H1 (cell line): ENCODE results near the gene DOK6. TPM values are rescaled to one million over a fixed set of nuclear protein-coding genes. Genes with fewer than 3 reads are reported as not detected.

Experiments
- CTCF ChIA-PET: fragments of 300-600 bp; sonication (Branson Sonifier 250); formaldehyde crosslinking; loops from one replicate; lab custom pipeline; 2021; ENCODE audit not compliant: partially characterized antibody; lab: Charles Lee
- POLR2A ChIA-PET: fragments of 300-600 bp; sonication (Branson Sonifier 250); formaldehyde crosslinking; loops from one replicate; lab custom pipeline; 2021; ENCODE audit warnings: inconsistent platforms; ENCODE audit not compliant: partially characterized antibody; lab: Charles Lee
- DNase-seq, 2 experiments: peaks; one replicate each; pipeline versions ENCODE4 v3.0.0 to v3.0.0-alpha.2; 2010 to 2022; ENCODE audit warnings: low spot score in 2 of 2, low read depth in 1 of 2, mixed read lengths in 1 of 2
- FAIRE-seq: peaks from 2 replicates; lab custom pipeline; 2011; peaks lifted over from hg19 to GRCh38; lab: Jason Lieb, UNC
- H2AFZ ChIP-seq: 2 replicates; pipeline ENCODE4 v1.8.1; 2012; ENCODE audit warnings: low read length, inconsistent platforms
- H2AK5ac ChIP-seq: 2 replicates; pipeline ENCODE4 v1.6.1; 2013; ENCODE audit warnings: low read depth, low read length
- H2BK120ac ChIP-seq: replicated peaks from 2 replicates; pipeline ENCODE3; 2013; ENCODE audit warnings: low read depth, low read length, inconsistent platforms
- H2BK12ac ChIP-seq: 2 replicates; pipeline ENCODE4 v1.6.1; 2013; ENCODE audit warnings: low read depth, low read length
- H2BK15ac ChIP-seq: 2 replicates; pipeline ENCODE4 v1.6.1; 2013; ENCODE audit warnings: low read length
- H2BK20ac ChIP-seq: 2 replicates; pipeline ENCODE4 v1.6.1; 2013; ENCODE audit warnings: low read length
- H2BK5ac ChIP-seq: 2 replicates; pipeline ENCODE4 v1.6.1; 2013; ENCODE audit warnings: low read depth, low read length
- H3K14ac ChIP-seq: 2 replicates; pipeline ENCODE4 v1.6.1; 2013; ENCODE audit warnings: inconsistent platforms; ENCODE audit not compliant: insufficient read length
- H3K18ac ChIP-seq: 2 replicates; pipeline ENCODE4 v1.6.1; 2013; ENCODE audit warnings: low read length; ENCODE audit errors: extremely low read depth
- H3K23ac ChIP-seq: 2 replicates; pipeline ENCODE4 v1.6.1; 2013; ENCODE audit warnings: inconsistent platforms; ENCODE audit not compliant: insufficient read length
- H3K23me2 ChIP-seq: 2 replicates; pipeline ENCODE4 v1.6.1; 2013; ENCODE audit warnings: low read depth, low read length
- H3K27ac ChIP-seq: 2 replicates; pipeline ENCODE4 v1.6.1; 2011; ENCODE audit warnings: low read depth, low read length, inconsistent platforms
- H3K27me3 ChIP-seq, 4 experiments: replicated peaks in 1 of 4; 1 replicate in 1 of 4; 2 replicates in 3 of 4; pipeline versions ENCODE4 v1.6.1 to v1.8.1; 2011 to 2013; ENCODE audit warnings: low read length in 3 of 4, mild to moderate bottlenecking in 3 of 4, inconsistent platforms in 2 of 4, mixed read lengths in 2 of 4, moderate library complexity in 1 of 4; ENCODE audit not compliant: control insufficient read depth in 3 of 4, insufficient read depth in 3 of 4; ENCODE audit errors: extremely low read depth in 1 of 4
- H3K36me3 ChIP-seq, 4 experiments: 2 replicates each; pipeline versions ENCODE4 v1.6.1 to v1.8.1; 2011 to 2013; ENCODE audit warnings: mild to moderate bottlenecking in 4 of 4, low read length in 3 of 4, moderate library complexity in 2 of 4, control low read depth in 1 of 4, inconsistent platforms in 1 of 4; ENCODE audit not compliant: insufficient read depth in 4 of 4, control insufficient read depth in 2 of 4
- H3K4ac ChIP-seq: replicated peaks from 2 replicates; pipeline ENCODE3; 2013; ENCODE audit warnings: low read length, low read depth, mixed read lengths, inconsistent platforms; ENCODE audit not compliant: insufficient read length
- H3K4me1 ChIP-seq, 4 experiments: replicated peaks in 1 of 4; 1 replicate in 1 of 4; 2 replicates in 3 of 4; pipeline versions ENCODE4 v1.6.1 to v1.8.1; 2011 to 2013; ENCODE audit warnings: low read length in 3 of 4, inconsistent platforms in 2 of 4, mixed read lengths in 1 of 4; ENCODE audit not compliant: insufficient read depth in 4 of 4, control insufficient read depth in 3 of 4
- H3K4me2 ChIP-seq, 2 experiments: 2 replicates each; pipeline versions ENCODE4 v1.6.1 to v1.8.1; 2011 to 2013; ENCODE audit warnings: low read depth in 2 of 2, low read length in 2 of 2, control low read depth in 1 of 2, inconsistent platforms in 1 of 2, mild to moderate bottlenecking in 1 of 2; ENCODE audit not compliant: insufficient read depth in 1 of 2
- H3K4me3 ChIP-seq, 4 experiments: fragments of 200-600, 300-600 bp in 1 of 4; sonication (generic), shearing (Covaris generic), sonication (Bioruptor Twin) in 1 of 4; 2 replicates each; pipeline versions ENCODE4 v1.5.1 to v1.8.1; 2011 to 2016; ENCODE audit warnings: low read length in 4 of 4, low read depth in 3 of 4, control low read depth in 2 of 4, inconsistent platforms in 2 of 4, mild to moderate bottlenecking in 2 of 4, mixed read lengths in 1 of 4, moderate library complexity in 1 of 4; ENCODE audit not compliant: insufficient read depth in 2 of 4; ENCODE audit errors: extremely low read depth in 1 of 4
- H3K56ac ChIP-seq: replicated peaks from 2 replicates; pipeline ENCODE3; 2013; ENCODE audit warnings: low read depth, mild to moderate bottlenecking, mixed read lengths, low read length, inconsistent platforms; ENCODE audit not compliant: insufficient read length
- H3K79me1 ChIP-seq: 2 replicates; pipeline ENCODE4 v1.6.1; 2013; ENCODE audit warnings: low read depth, low read length, control low read depth
- H3K79me2 ChIP-seq, 2 experiments: 2 replicates each; pipeline versions ENCODE4 v1.6.1 to v1.8.1; 2012 to 2013; ENCODE audit warnings: low read length in 2 of 2, mild to moderate bottlenecking in 2 of 2, inconsistent platforms in 1 of 2; ENCODE audit not compliant: insufficient read depth in 2 of 2, control insufficient read depth in 1 of 2
- H3K9ac ChIP-seq, 4 experiments: replicated peaks in 1 of 4; 1 replicate in 1 of 4; 2 replicates in 3 of 4; pipeline versions ENCODE4 v1.6.1 to v1.8.1; 2011 to 2013; ENCODE audit warnings: low read depth in 3 of 4, low read length in 3 of 4, control low read depth in 2 of 4, mild to moderate bottlenecking in 2 of 4, moderate library complexity in 2 of 4, inconsistent platforms in 1 of 4; ENCODE audit errors: extremely low read depth in 1 of 4
- H3K9me3 ChIP-seq, 2 experiments: 2 replicates each; pipeline versions ENCODE4 v1.6.1 to v1.8.1; 2012 to 2013; ENCODE audit warnings: mild to moderate bottlenecking in 2 of 2, moderate library complexity in 2 of 2, control low read depth in 1 of 2, inconsistent platforms in 1 of 2, low read depth in 1 of 2, low read length in 1 of 2, mixed read lengths in 1 of 2; ENCODE audit not compliant: insufficient read depth in 2 of 2
- H4K20me1 ChIP-seq, 2 experiments: replicated peaks in 1 of 2; 2 replicates each; pipeline versions ENCODE3 to v1.8.1; 2011 to 2013; ENCODE audit warnings: inconsistent platforms in 2 of 2, low read length in 2 of 2, mild to moderate bottlenecking in 1 of 2; ENCODE audit not compliant: insufficient read depth in 2 of 2, control insufficient read depth in 1 of 2
- H4K5ac ChIP-seq: 2 replicates; pipeline ENCODE4 v1.6.1; 2013; ENCODE audit warnings: low read length, low read depth, mixed read lengths, inconsistent platforms; ENCODE audit not compliant: insufficient read length
- H4K8ac ChIP-seq: 2 replicates; pipeline ENCODE4 v1.8.0; 2013; ENCODE audit warnings: mild to moderate bottlenecking, moderate library complexity, low read length, inconsistent platforms; ENCODE audit not compliant: insufficient read depth; ENCODE audit errors: extremely low read depth
- H4K91ac ChIP-seq: replicated peaks from 2 replicates; pipeline ENCODE3; 2013; ENCODE audit warnings: low read length, mixed read lengths, inconsistent platforms; ENCODE audit not compliant: insufficient read length
- BACH1 ChIP-seq: IDR thresholded peaks from 2 replicates; pipeline ENCODE4 v1.6.1; 2012; ENCODE audit warnings: low read length, improper control_type of control experiment
- CEBPB ChIP-seq: IDR thresholded peaks from 2 replicates; pipeline ENCODE4 v1.6.1; 2012; ENCODE audit warnings: low read depth, low read length
- CTBP2 ChIP-seq: IDR thresholded peaks from 2 replicates; pipeline ENCODE4 v1.7.0; 2011; ENCODE audit warnings: borderline replicate concordance, mild to moderate bottlenecking, moderate library complexity, mixed read lengths, low read length; ENCODE audit not compliant: insufficient read depth, insufficient read length
- GABPA ChIP-seq: IDR thresholded peaks from 2 replicates; pipeline ENCODE4 v1.6.1; 2011; ENCODE audit warnings: mild to moderate bottlenecking, low read length, moderate library complexity, borderline replicate concordance; ENCODE audit not compliant: insufficient read depth
- HDAC6 ChIP-seq: IDR thresholded peaks from one replicate; pipeline ENCODE4 v1.7.1; 2012; ENCODE audit warnings: low read depth, mild to moderate bottlenecking, inconsistent platforms, low read length, moderate library complexity
- KDM5A ChIP-seq: fragments of 200-600 bp; IDR thresholded peaks from 2 replicates; pipeline ENCODE4 v1.7.1; 2012; ENCODE audit warnings: mild to moderate bottlenecking, low read length, inconsistent platforms, mixed read lengths
- POU5F1 ChIP-seq: IDR thresholded peaks from 2 replicates; pipeline ENCODE4 v1.6.1; 2011; ENCODE audit warnings: low read depth, mild to moderate bottlenecking, low read length, moderate library complexity
- RBBP5 ChIP-seq: IDR thresholded peaks from 2 replicates; pipeline ENCODE4 v1.7.1; 2012; ENCODE audit warnings: low read depth, mild to moderate bottlenecking, inconsistent platforms, low read length, moderate library complexity, borderline replicate concordance
- RNF2 ChIP-seq: fragments of 200-900, 300-1000 bp; sonication (generic); IDR thresholded peaks from 2 replicates; pipeline ENCODE4 v1.7.1; 2016; ENCODE audit warnings: borderline replicate concordance, low read depth, mild to moderate bottlenecking, antibody characterized with exemption, low read length; ENCODE audit not compliant: poor library complexity, severe bottlenecking; ENCODE audit errors: missing control alignments
- SAP30 ChIP-seq: fragments of 300-600 bp; sonication (generic); IDR thresholded peaks from 2 replicates; pipeline ENCODE4 v1.7.1; 2012; ENCODE audit warnings: low read length, moderate library complexity, mild to moderate bottlenecking, inconsistent platforms; ENCODE audit not compliant: insufficient read depth, insufficient replicate concordance
- SUZ12 ChIP-seq: fragments of 200-600 bp; sonication (generic); IDR thresholded peaks from 2 replicates; pipeline ENCODE4 v1.6.1; 2012; ENCODE audit warnings: mild to moderate bottlenecking, inconsistent platforms, low read length, moderate library complexity, mixed read lengths
- YY1 ChIP-seq: IDR thresholded peaks from 2 replicates; pipeline ENCODE4 v1.6.1; 2011; ENCODE audit warnings: low read depth, mild to moderate bottlenecking, low read length
- ZNF274 ChIP-seq: IDR thresholded peaks from 2 replicates; pipeline ENCODE4 v1.7.0; 2012; ENCODE audit warnings: low read length, borderline replicate concordance; ENCODE audit errors: extremely low read depth
- polyA plus RNA-seq, 7 experiments: library from polyadenylated mRNA; depleted of rRNA in 3 of 7; stranded (reverse) in 5 of 7; unstranded in 2 of 7; fragments of >200 nt in 5 of 7; fragments of 200-250 nt in 2 of 7; gene quantifications; 1 replicate in 5 of 7; 2 replicates in 1 of 7; 4 replicates in 1 of 7; pipeline versions ENCODE4 v1.2.1 to v1.2.3, GENCODE V29; 2011 to 2013; ENCODE audit warnings: missing spikeins in 2 of 7, mixed read lengths in 2 of 7
- total RNA-seq: library from RNA; stranded (reverse); fragmentation: NEBNext Ultra II Directional; extraction: Animal tissue kit (Norgen Biotek cat#: 25700); gene quantifications from 2 replicates; pipeline ENCODE4 v1.2.1, GENCODE V29; 2021
- TF ChIP-seq, protein P1 (sequence below): IDR thresholded peaks from 2 replicates; pipeline ENCODE4 v1.6.1; 2011; ENCODE audit warnings: low read length, improper control_type of control experiment

Gene DOK6
- total and polyA plus RNA-seq, 2 of the 8 experiments (the other 6 are each of a cell fraction or from before 2014, with no cell fraction given): 0.33 to 0.50 TPM

GRCh38 chr18:69697069-69697468, 296.4 kb downstream of the DOK6 start:
- no peak overlapping the region for H3K23ac ChIP-seq
- H2BK20ac ChIP-seq: no peak overlapping the region
- H4K5ac ChIP-seq: no peak overlapping the region
- ChIA-PET CTCF (interaction anchor here (0.6 kb wide), 1 partner anchor 17 kb away, joined by 3 read pairs; no protein-coding TSS in a partner anchor), POLR2A (no interaction called here)
- no peak overlapping the region for H2BK5ac ChIP-seq
- no peak overlapping the region for H4K91ac ChIP-seq
- no peak overlapping the region for H2AFZ ChIP-seq
- no peaks in the 10 kb centered on the region for H3K4me1 ChIP-seq
- no peak overlapping the region for H3K27ac ChIP-seq
- no peak overlapping the region for H2BK12ac ChIP-seq
- H3K4ac ChIP-seq: no peak overlapping the region
- H2BK120ac ChIP-seq: no peak overlapping the region
- no peak overlapping the region for H2AK5ac ChIP-seq
- no peak overlapping the region for H3K14ac ChIP-seq
- no peak overlapping the region for H3K56ac ChIP-seq
- H3K79me2 ChIP-seq: no peaks in the 10 kb centered on the region
- DNase-seq (no peak), FAIRE-seq (no peak)
- no peaks in the 10 kb centered on the region for H3K23me2 ChIP-seq
- no peaks in the 10 kb centered on the region for H3K9me3 ChIP-seq
- H4K20me1 ChIP-seq: no peaks in the 10 kb centered on the region
- H3K4me2 ChIP-seq: no peak overlapping the region
- H3K27me3 ChIP-seq: no peaks in the 10 kb centered on the region
- H3K4me3 ChIP-seq: no peak overlapping the region
- H3K18ac ChIP-seq: no peak overlapping the region
- H3K36me3 ChIP-seq: no peaks in the 10 kb centered on the region
- no peak overlapping the region for H4K8ac ChIP-seq
- H3K9ac ChIP-seq: no peak overlapping the region
- H2BK15ac ChIP-seq: no peak overlapping the region
- H3K79me1 ChIP-seq: no peaks in the 10 kb centered on the region
- TF ChIP-seq BACH1: no peak
- no peak for TF ChIP-seq CEBPB
- TF ChIP-seq SUZ12: no peak
- TF ChIP-seq GABPA: no peak
- no peak for TF ChIP-seq RNF2
- TF ChIP-seq, protein P1, sequence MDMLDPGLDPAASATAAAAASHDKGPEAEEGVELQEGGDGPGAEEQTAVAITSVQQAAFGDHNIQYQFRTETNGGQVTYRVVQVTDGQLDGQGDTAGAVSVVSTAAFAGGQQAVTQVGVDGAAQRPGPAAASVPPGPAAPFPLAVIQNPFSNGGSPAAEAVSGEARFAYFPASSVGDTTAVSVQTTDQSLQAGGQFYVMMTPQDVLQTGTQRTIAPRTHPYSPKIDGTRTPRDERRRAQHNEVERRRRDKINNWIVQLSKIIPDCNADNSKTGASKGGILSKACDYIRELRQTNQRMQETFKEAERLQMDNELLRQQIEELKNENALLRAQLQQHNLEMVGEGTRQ: no peak
- no peak for TF ChIP-seq POU5F1
- no peak for TF ChIP-seq KDM5A
- TF ChIP-seq SAP30: no peak
- TF ChIP-seq CTBP2: no peak
- no peak for TF ChIP-seq HDAC6
- no peak for TF ChIP-seq YY1
- no peak for TF ChIP-seq RBBP5
- no peak for TF ChIP-seq ZNF274
